Vagina (tissue), 2 donors: ENCODE data around the gene SARDH.

Source experiments
- POLR2A ChIP-seq, 2 donors: fragments of 450-650 bp; IDR thresholded peaks; one replicate each; pipeline ENCODE4 v1.6.1; 2017; ENCODE audit warnings: antibody characterized with exemption in 2 of 2, mild to moderate bottlenecking in 2 of 2, moderate library complexity in 2 of 2
- POLR2AphosphoS5 ChIP-seq, 2 donors: sonication (generic); formaldehyde crosslinking; IDR thresholded peaks; one replicate each; pipeline ENCODE4 v1.9.0; 2017; ENCODE audit warnings: antibody characterized with exemption in 2 of 2, mild to moderate bottlenecking in 2 of 2, low read depth in 1 of 2; ENCODE audit not compliant: insufficient read depth in 1 of 2
- TF ChIP-seq, protein P1 (sequence below), 3 experiments: fragments of 450-650 bp in 2 of 3; fragments of 200-600 bp in 1 of 3; sonication (generic) in 1 of 3; IDR thresholded peaks; one replicate each; pipeline ENCODE4 v1.5.1; 2017 to 2019; ENCODE audit warnings: antibody characterized with exemption in 3 of 3, mild to moderate bottlenecking in 2 of 3, moderate library complexity in 2 of 3

GRCh38 chr9:133647148-133647547, 91.0 kb downstream of the SARDH start:
- TF ChIP-seq, protein P1, sequence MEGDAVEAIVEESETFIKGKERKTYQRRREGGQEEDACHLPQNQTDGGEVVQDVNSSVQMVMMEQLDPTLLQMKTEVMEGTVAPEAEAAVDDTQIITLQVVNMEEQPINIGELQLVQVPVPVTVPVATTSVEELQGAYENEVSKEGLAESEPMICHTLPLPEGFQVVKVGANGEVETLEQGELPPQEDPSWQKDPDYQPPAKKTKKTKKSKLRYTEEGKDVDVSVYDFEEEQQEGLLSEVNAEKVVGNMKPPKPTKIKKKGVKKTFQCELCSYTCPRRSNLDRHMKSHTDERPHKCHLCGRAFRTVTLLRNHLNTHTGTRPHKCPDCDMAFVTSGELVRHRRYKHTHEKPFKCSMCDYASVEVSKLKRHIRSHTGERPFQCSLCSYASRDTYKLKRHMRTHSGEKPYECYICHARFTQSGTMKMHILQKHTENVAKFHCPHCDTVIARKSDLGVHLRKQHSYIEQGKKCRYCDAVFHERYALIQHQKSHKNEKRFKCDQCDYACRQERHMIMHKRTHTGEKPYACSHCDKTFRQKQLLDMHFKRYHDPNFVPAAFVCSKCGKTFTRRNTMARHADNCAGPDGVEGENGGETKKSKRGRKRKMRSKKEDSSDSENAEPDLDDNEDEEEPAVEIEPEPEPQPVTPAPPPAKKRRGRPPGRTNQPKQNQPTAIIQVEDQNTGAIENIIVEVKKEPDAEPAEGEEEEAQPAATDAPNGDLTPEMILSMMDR (IDR thresholded peaks at IDR 0.05) = no peak
- TF ChIP-seq POLR2AphosphoS5 (IDR thresholded peaks at IDR 0.05; ENCODE audit: insufficient read depth in 1 of 2, low read depth in 1 of 2) = no peak
- TF ChIP-seq POLR2A (IDR thresholded peaks at IDR 0.05) = no peak
